GM12878 (cell line): Measurements from ENCODE around the gene TUBA8. TPM values are rescaled to one million over a fixed set of nuclear protein-coding genes. Genes with fewer than 3 reads are reported as not detected.

Experiments used
- ATAC-seq: fragments of 200-7000 bp; cut with Tn5 transposase; 3 replicates; pipeline ENCODE4 v1.9.1; 2020; ENCODE audit warnings: mild to moderate bottlenecking, moderate library complexity
- BruUV-seq: library from RNA; stranded (reverse); fragments of 400-500 nt; replicated peaks from 2 replicates; lab custom pipeline; 2021; lab: Mats Ljungman, UMichigan
- CTCF ChIA-PET: fragments of 300-600 bp; sonication (Branson Sonifier 250); formaldehyde crosslinking; extraction: SDS; loops from one replicate; lab custom pipeline; 2021; ENCODE audit warnings: inconsistent platforms; lab: Yijun Ruan, JAX
- POLR2A ChIA-PET: fragments of 350-600 bp; formaldehyde crosslinking; extraction: SDS; loops from one replicate; lab custom pipeline; 2021; ENCODE audit warnings: inconsistent platforms; lab: Charles Lee
- RAD21 ChIA-PET: fragments of 300-600 bp; sonication (Branson Sonifier 250); formaldehyde crosslinking; loops from one replicate; lab custom pipeline; 2023; ENCODE audit warnings: antibody characterized with exemption; ENCODE audit not compliant: unreplicated experiment; lab: Charles Lee
- SMC1A ChIA-PET: fragments of 300-600 bp; sonication (Branson Sonifier 250); formaldehyde crosslinking; loops from one replicate; lab custom pipeline; 2023; ENCODE audit not compliant: unreplicated experiment, uncharacterized antibody; lab: Charles Lee
- DNase-seq: peaks from one replicate; pipeline ENCODE4 v3.0.0-alpha.2; 2011; ENCODE audit warnings: low read depth, low spot score
- FAIRE-seq: peaks from 3 replicates; lab custom pipeline; 2011; peaks lifted over from hg19 to GRCh38; lab: Jason Lieb, UNC
- H2AFZ ChIP-seq: 2 replicates; pipeline ENCODE4 v1.6.0; 2011; ENCODE audit warnings: low read depth, low read length, control low read depth; ENCODE audit not compliant: control insufficient read depth
- H3K27ac ChIP-seq: 2 replicates; pipeline ENCODE4 v1.5.1; 2011; ENCODE audit warnings: control low read depth; ENCODE audit not compliant: control insufficient read depth, insufficient read depth
- H3K27me3 ChIP-seq, 2 experiments: replicated peaks in 1 of 2; 2 replicates each; pipeline versions ENCODE4 v1.6.0 to v1.6.1; 2011; ENCODE audit warnings: low read length in 1 of 2; ENCODE audit not compliant: control insufficient read depth in 2 of 2, insufficient read depth in 2 of 2
- H3K36me3 ChIP-seq, 2 experiments: 2 replicates each; pipeline ENCODE4 v1.5.1; 2011; ENCODE audit warnings: low read length in 1 of 2; ENCODE audit not compliant: control insufficient read depth in 2 of 2, insufficient read depth in 2 of 2
- H3K4me1 ChIP-seq: 2 replicates; pipeline ENCODE4 v1.6.1; 2011; ENCODE audit warnings: mild to moderate bottlenecking, low read length, moderate library complexity, mixed read lengths; ENCODE audit not compliant: control insufficient read depth, insufficient read depth
- H3K4me2 ChIP-seq: 2 replicates; pipeline ENCODE4 v1.6.0; 2011; ENCODE audit warnings: control low read depth; ENCODE audit not compliant: control insufficient read depth, insufficient read depth
- H3K4me3 ChIP-seq: fragments of 200-600 bp; sonication (generic); 2 replicates; pipeline ENCODE4 v1.5.1; 2016
- H3K79me2 ChIP-seq: 2 replicates; pipeline ENCODE4 v1.6.0; 2011; ENCODE audit warnings: low read length; ENCODE audit not compliant: control insufficient read depth, insufficient read depth
- H3K9ac ChIP-seq: 2 replicates; pipeline ENCODE4 v1.8.0; 2011; ENCODE audit warnings: low read length, control low read depth, mixed read lengths; ENCODE audit not compliant: control insufficient read depth, insufficient read depth
- H3K9me3 ChIP-seq: replicated peaks from 3 replicates; pipeline ENCODE4 v1.5.1; 2011; ENCODE audit warnings: mild to moderate bottlenecking, low read length; ENCODE audit not compliant: control insufficient read depth, insufficient read depth
- H4K20me1 ChIP-seq: 2 replicates; pipeline ENCODE4 v1.6.0; 2011; ENCODE audit not compliant: control insufficient read depth, insufficient read depth
- EED ChIP-seq: sonication (generic); IDR thresholded peaks from 2 replicates; pipeline ENCODE4 v1.6.1; 2016; ENCODE audit warnings: antibody characterized with exemption, low read depth
- MXI1 ChIP-seq: fragments of 150-350 bp; IDR thresholded peaks from 2 replicates; pipeline ENCODE4 v1.6.1; 2011; ENCODE audit warnings: low read depth, mild to moderate bottlenecking, inconsistent platforms, low read length, improper control_type of control experiment
- SUPT20H ChIP-seq: IDR thresholded peaks from 2 replicates; pipeline ENCODE4 v1.6.1; 2011; ENCODE audit warnings: low read depth, mild to moderate bottlenecking, low read length, moderate library complexity, borderline replicate concordance; ENCODE audit not compliant: control insufficient read depth
- ZZZ3 ChIP-seq: IDR thresholded peaks from 2 replicates; pipeline ENCODE4 v1.6.1; 2011; ENCODE audit warnings: low read depth; ENCODE audit not compliant: control insufficient read depth, insufficient read length
- WGBS: methylation state at CpG from one replicate; pipeline ENCODE4 v1.1.6; 2016; ENCODE audit warnings: low lambda C conversion rate; ENCODE audit not compliant: insufficient replicate concordance, insufficient coverage; ENCODE audit errors: missing lambda C conversion rate; 5-methylcytosine and 5-hydroxymethylcytosine counted together
- in situ Hi-C: fragments of 300-500 bp; cut with MboI; formaldehyde crosslinking; loops from 9 replicates; pipeline ENCODE4 v1.14.3; 2018; ENCODE audit warnings: mixed read lengths
- intact Hi-C: fragments of 100-400 bp; cut with micrococcal nuclease; formaldehyde crosslinking; loops from one replicate; pipeline ENCODE4 v1.14.2; 2022; ENCODE audit not compliant: unreplicated experiment
- polyA plus RNA-seq, 11 experiments: library from polyadenylated mRNA; depleted of rRNA in 4 of 11; unstranded in 6 of 11; stranded (reverse) in 5 of 11; fragments of >200 nt; fragmentation: Nextera tagmentation in 4 of 11; fragmentation: Illumina TruSeq in 1 of 11; extraction: Ambion mirVana in 4 of 11; extraction: Trizol in 1 of 11; gene quantifications; 1 replicate in 1 of 11; 2 replicates in 10 of 11; pipeline versions ENCODE4 v1.2.1 to v1.2.3, GENCODE V29; 2011 to 2016; ENCODE audit warnings: inconsistent platforms in 2 of 11, missing spikeins in 2 of 11, low read depth in 1 of 11
- total RNA-seq, 4 experiments: library from RNA; depleted of rRNA in 3 of 4; stranded (reverse); fragments of >200 nt in 3 of 4; fragmentation: Illumina TruSeq in 1 of 4; extraction: Trizol in 1 of 4; gene quantifications; 2 replicates each; pipeline versions ENCODE4 v1.2.1 to v1.2.3, GENCODE V29; 2013 to 2021
- TF ChIP-seq, protein P1 (sequence below): IDR thresholded peaks from 2 replicates; pipeline ENCODE4 v1.6.1; 2011; ENCODE audit warnings: mild to moderate bottlenecking, low read depth, low read length, moderate library complexity; ENCODE audit not compliant: insufficient replicate concordance

Gene TUBA8
- total and polyA plus RNA-seq, 10 of the 15 experiments (the other 5 are each of a cell fraction or from before 2014, with no cell fraction given): 2.2 to 30.3 (median 21.0) TPM

DNA sequence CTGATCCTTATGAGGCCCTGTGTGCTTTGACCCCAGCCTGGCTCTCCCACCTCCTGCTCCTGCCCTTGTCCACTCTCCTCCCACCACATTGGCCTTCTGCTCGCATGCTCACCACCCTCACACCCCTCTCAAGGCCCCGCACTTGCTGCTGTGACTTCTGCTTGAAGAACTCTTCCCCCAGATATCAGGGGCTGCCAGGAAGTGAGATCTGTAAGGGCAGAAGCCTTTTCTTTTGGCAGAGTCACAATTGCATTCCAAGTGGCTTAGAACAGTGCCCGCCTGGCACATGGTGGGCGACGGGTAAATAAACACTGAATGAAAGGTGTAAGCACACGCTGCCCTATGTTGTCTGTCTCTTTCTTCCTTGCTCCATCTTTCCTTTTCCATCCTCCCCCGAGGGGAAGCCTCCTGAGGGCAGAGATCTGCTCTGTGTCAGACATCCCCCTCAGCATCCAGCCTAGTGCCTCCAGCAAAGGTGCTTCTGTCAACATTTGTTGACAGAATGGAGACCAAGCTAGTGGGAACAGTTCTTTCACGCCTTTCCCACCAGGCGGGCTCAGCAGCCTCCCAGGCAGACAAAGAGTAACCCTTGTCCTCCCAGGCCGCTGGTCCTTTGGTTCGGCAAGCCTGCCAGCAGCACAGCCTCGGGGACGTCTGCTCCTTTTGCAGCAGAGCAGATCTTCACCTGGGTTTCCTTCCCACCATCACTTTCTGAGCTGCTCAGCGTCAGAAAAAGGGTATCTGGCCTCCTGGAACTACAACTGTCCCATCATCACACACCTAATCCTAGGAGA is 42.9 kb upstream of the TUBA8 start (continued):
- no peak for TF ChIP-seq MXI1
- TF ChIP-seq SUPT20H: no peak
- TF ChIP-seq, protein P1, sequence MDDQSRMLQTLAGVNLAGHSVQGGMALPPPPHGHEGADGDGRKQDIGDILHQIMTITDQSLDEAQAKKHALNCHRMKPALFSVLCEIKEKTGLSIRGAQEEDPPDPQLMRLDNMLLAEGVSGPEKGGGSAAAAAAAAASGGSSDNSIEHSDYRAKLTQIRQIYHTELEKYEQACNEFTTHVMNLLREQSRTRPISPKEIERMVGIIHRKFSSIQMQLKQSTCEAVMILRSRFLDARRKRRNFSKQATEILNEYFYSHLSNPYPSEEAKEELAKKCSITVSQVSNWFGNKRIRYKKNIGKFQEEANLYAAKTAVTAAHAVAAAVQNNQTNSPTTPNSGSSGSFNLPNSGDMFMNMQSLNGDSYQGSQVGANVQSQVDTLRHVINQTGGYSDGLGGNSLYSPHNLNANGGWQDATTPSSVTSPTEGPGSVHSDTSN: no peak
- no peak for TF ChIP-seq EED

DNA sequence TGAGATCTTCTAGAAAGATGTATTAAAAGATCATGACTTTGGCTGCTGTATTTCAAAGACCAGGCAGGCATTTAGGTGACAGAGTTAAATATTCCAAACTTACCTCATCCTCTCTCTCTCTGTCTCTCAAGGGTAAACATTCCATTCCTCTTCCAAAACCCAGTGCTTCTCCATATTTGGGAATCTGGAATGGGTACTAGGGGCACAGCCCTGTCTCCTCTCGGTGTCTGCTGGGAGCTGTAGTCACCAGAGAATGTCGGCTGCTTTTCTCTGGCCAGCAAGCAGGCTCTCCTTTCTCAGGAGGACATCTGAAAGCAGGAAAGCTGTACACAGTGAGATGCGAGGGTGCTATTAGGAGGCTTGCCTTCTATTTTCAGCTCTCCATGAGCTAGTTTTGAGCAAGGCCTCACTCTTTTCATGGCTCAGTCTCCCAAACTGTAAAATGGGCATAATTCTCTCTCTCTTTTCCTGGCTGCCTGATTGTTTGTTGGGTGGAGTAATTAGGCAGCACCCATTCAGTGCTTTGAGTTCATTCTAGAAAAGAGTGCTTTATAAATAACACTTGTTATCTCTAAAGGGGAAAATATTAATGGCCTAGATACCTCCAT is 42.1 kb upstream of the TUBA8 start:
- no peak for FAIRE-seq
- H3K4me2 ChIP-seq: no peak overlapping the region
- WGBS: 28% methylated on average over 3 of the region's 3 CpGs
- no peaks in the 10 kb centered on the region for H3K36me3 ChIP-seq
- intact Hi-C loops: loop anchor here (5.0 kb wide), 1 partner anchor 41 kb away; no protein-coding TSS in a partner anchor
- TF ChIP-seq ZZZ3: no peak
- CTCF ChIA-PET: interaction anchor here (0.6 to 5.6 kb wide), 5 partner anchors 8 to 239 kb away, joined by 3 to 34 read pairs (median 4); partner anchors contain the start of gene PEX26
- no peaks in the 10 kb centered on the region for H3K9me3 ChIP-seq
- in situ Hi-C loops: loop anchor here (5.0 kb wide), 1 partner anchor 236 kb away; no protein-coding TSS in a partner anchor
- H3K4me1 ChIP-seq: peaks cover 31% of the 10 kb centered on the region
- no peak for DNase-seq
- no peak overlapping the region for H3K9ac ChIP-seq
- H2AFZ ChIP-seq: no peak overlapping the region
- RAD21 ChIA-PET: interaction anchor here (0.7 kb wide), 1 partner anchor 53 kb away, joined by 3 read pairs; no protein-coding TSS in a partner anchor
- POLR2A ChIA-PET: no interaction called here
- BruUV-seq: no TSS peak
- no peaks in the 10 kb centered on the region for H4K20me1 ChIP-seq
- SMC1A ChIA-PET: interaction anchor here (0.7 to 10.0 kb wide), 5 partner anchors 9 to 238 kb away, joined by 4 to 98 read pairs (median 23); partner anchors contain the start of genes MICAL3 and PEX26
- no peak for ATAC-seq
- H3K4me3 ChIP-seq: no peak overlapping the region
- no peaks in the 10 kb centered on the region for H3K27me3 ChIP-seq
- H3K79me2 ChIP-seq: no peaks in the 10 kb centered on the region
- H3K27ac ChIP-seq: no peak overlapping the region
